ENCODE measurements around the gene LHFPL5. TPM values are rescaled to one million over a fixed set of nuclear protein-coding genes. Genes with fewer than 3 reads are reported as not detected.

LHFPL5 gene
- total RNA-seq, 1 experiment from 2014 or later, result 0.42 TPM

DNA sequence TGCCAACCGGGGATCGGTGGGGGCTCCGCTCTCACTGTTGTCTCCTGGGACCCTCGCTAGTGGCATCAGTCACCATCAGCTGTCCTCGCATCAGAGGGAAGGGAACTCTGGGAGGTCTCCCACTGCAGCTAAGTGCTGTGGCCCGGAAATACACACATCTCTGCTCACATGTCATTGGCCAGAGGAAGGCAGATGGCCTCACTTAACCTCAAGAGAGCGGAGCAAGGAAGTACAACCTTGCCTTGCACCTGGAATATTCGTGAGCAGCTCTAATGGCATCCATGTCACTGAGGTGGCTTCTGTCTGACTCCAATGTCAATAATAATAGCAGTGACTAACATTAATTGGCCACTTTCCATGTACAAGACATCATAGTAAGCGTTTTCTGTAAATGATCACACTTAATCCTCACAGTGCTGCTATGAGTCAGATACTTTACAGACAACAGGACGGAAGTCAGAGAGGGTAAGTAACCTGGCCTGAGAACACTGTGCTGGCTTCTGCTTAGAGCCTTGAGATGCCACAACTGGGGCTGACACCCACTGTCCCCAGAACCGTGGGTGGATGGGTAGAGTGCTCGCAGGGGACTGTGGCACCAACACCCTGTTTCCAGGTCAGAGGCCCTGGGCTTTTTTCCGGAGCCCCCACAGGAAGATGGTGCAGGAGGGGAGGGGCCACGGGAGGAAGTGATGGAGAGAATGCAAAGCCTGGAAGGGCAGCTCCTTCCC lies 6.0 kb downstream of the LHFPL5 start:
- peak overlapping the region; percentile 72 for H3K27ac Mint-ChIP-seq (ENCODE audit: unreplicated experiment)
- peaks cover 10% of the 10 kb centered on the region for H3K36me3 Mint-ChIP-seq (ENCODE audit: insufficient read depth, unreplicated experiment)
- H3K4me1 Mint-ChIP-seq (ENCODE audit: low read depth, unreplicated experiment), result peaks cover 21% of the 10 kb centered on the region
- DNase-seq, result peak; percentile 81
- H3K9me3 Mint-ChIP-seq (ENCODE audit: low read depth, unreplicated experiment), result no peaks in the 10 kb centered on the region
- no TSS peak for BruUV-seq (replicated peaks)
- H3K4me3 Mint-ChIP-seq (ENCODE audit: low read depth, unreplicated experiment), result peak overlapping the region; percentile 61
- intact Hi-C loops (cut with micrococcal nuclease; ENCODE audit: unreplicated experiment), result no loop called here
- peaks cover 17% of the 10 kb centered on the region for H3K27me3 Mint-ChIP-seq (ENCODE audit: unreplicated experiment)
- TF ChIP-seq, protein P1, sequence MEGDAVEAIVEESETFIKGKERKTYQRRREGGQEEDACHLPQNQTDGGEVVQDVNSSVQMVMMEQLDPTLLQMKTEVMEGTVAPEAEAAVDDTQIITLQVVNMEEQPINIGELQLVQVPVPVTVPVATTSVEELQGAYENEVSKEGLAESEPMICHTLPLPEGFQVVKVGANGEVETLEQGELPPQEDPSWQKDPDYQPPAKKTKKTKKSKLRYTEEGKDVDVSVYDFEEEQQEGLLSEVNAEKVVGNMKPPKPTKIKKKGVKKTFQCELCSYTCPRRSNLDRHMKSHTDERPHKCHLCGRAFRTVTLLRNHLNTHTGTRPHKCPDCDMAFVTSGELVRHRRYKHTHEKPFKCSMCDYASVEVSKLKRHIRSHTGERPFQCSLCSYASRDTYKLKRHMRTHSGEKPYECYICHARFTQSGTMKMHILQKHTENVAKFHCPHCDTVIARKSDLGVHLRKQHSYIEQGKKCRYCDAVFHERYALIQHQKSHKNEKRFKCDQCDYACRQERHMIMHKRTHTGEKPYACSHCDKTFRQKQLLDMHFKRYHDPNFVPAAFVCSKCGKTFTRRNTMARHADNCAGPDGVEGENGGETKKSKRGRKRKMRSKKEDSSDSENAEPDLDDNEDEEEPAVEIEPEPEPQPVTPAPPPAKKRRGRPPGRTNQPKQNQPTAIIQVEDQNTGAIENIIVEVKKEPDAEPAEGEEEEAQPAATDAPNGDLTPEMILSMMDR (IDR thresholded peaks at IDR 0.05; ENCODE audit: unreplicated experiment), result no peak
- CTCF ChIA-PET, result interaction anchor here (0.9 to 1.1 kb wide), 4 partner anchors 19 to 1066 kb away, joined by 3 to 5 read pairs (median 3); no protein-coding TSS in a partner anchor

DNA sequence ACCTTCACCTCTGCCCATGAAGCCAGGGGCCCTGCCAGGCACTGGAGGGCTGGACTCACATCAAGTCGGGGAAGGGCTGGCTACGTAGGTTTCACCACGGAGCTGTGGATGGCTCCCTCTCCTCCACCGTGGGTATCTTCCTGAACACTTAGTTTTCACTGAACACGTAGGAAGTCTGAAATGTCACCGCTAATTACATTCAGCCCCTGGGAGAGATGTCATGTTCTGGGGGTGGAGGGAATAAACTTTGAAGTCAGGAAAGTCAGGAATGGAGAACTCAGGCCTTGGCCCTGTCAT lies 6.5 kb downstream of the LHFPL5 start:
- TSS peak; percentile 91 for BruUV-seq (replicated peaks)
- DNase-seq, result no peak
- CTCF ChIA-PET, result interaction anchor here (0.9 to 1.1 kb wide), 4 partner anchors 20 to 1066 kb away, joined by 3 to 5 read pairs (median 3); no protein-coding TSS in a partner anchor
- H3K9me3 Mint-ChIP-seq (ENCODE audit: low read depth, unreplicated experiment), result no peaks in the 10 kb centered on the region
- peak overlapping the region; percentile 61 for H3K4me3 Mint-ChIP-seq (ENCODE audit: low read depth, unreplicated experiment)
- peaks cover 12% of the 10 kb centered on the region for H3K27me3 Mint-ChIP-seq (ENCODE audit: unreplicated experiment)
- TF ChIP-seq, protein P1 (IDR thresholded peaks at IDR 0.05; ENCODE audit: unreplicated experiment), result no peak
- intact Hi-C loops (cut with micrococcal nuclease; ENCODE audit: unreplicated experiment), result no loop called here
- peaks cover 21% of the 10 kb centered on the region for H3K4me1 Mint-ChIP-seq (ENCODE audit: low read depth, unreplicated experiment)
- peaks cover 10% of the 10 kb centered on the region for H3K36me3 Mint-ChIP-seq (ENCODE audit: insufficient read depth, unreplicated experiment)
- peak overlapping the region; percentile 72 for H3K27ac Mint-ChIP-seq (ENCODE audit: unreplicated experiment)

DNA sequence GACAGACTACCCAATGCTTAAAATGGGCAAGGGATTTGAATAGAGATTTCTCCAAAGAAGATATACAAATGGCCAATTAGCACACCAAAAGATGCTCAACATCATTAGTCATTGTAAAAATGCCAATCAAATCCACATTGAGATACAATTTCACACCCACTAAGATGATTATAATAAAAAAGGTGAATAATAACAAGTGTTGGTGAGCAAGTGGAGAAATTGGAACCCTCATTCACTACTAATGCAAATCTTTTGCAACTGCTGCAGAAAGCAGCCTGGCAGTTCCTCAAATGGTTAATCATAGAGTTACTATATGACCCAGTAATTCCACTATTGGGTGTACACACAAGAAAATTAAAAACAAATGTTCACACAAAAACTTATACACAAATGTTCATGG lies 12.4 kb downstream of the LHFPL5 start:
- H3K27me3 Mint-ChIP-seq (ENCODE audit: unreplicated experiment), result no peaks in the 10 kb centered on the region
- BruUV-seq (replicated peaks), result no TSS peak
- TF ChIP-seq, protein P1 (IDR thresholded peaks at IDR 0.05; ENCODE audit: unreplicated experiment), result no peak

DNA sequence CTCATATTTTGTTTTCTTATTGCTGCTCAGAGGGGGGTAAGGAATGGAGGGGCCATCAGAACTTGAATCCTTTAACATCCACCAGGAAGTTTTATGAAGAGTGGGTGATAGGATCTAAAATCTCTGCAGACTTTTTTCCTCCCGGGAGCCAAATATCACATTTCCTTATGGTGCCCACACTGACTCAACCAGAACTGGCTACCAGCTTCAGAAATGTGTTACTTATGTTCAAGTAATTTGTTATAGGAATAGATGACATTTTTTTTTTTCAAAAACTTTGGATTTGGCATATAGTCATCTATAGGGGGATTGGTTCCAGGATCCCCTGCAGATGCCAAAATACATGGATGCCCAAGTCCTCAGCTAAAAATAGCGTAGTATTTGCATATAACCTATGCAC lies 18.4 kb downstream of the LHFPL5 start:
- no peaks in the 10 kb centered on the region for H3K9me3 Mint-ChIP-seq (ENCODE audit: low read depth, unreplicated experiment)
- no peaks in the 10 kb centered on the region for H3K4me1 Mint-ChIP-seq (ENCODE audit: low read depth, unreplicated experiment)
- CTCF ChIA-PET, result no interaction called here
- no peak overlapping the region for H3K4me3 Mint-ChIP-seq (ENCODE audit: low read depth, unreplicated experiment)
- H3K27me3 Mint-ChIP-seq (ENCODE audit: unreplicated experiment), result no peaks in the 10 kb centered on the region
- DNase-seq, result no peak
- H3K27ac Mint-ChIP-seq (ENCODE audit: unreplicated experiment), result no peak overlapping the region
- no TSS peak for BruUV-seq (replicated peaks)
- intact Hi-C loops (cut with micrococcal nuclease; ENCODE audit: unreplicated experiment), result no loop called here
- no peaks in the 10 kb centered on the region for H3K36me3 Mint-ChIP-seq (ENCODE audit: insufficient read depth, unreplicated experiment)
- TF ChIP-seq, protein P1 (IDR thresholded peaks at IDR 0.05; ENCODE audit: unreplicated experiment), result no peak

More for the DNA sequence above, 12.4 kb downstream of the LHFPL5 start:
- intact Hi-C loops (cut with micrococcal nuclease; ENCODE audit: unreplicated experiment), result no loop called here
- Mint-ChIP-seq H3K9me3 (ENCODE audit: low read depth, unreplicated experiment) (no peaks in the 10 kb centered on the region), H3K27ac (ENCODE audit: unreplicated experiment) (no peak overlapping the region), H3K36me3 (ENCODE audit: insufficient read depth, unreplicated experiment) (no peaks in the 10 kb centered on the region), H3K4me1 (ENCODE audit: low read depth, unreplicated experiment) (no peaks in the 10 kb centered on the region), H3K4me3 (ENCODE audit: low read depth, unreplicated experiment) (no peak overlapping the region)
- CTCF ChIA-PET, result no interaction called here
- DNase-seq, result no peak

Measured in Calu3 (cell line).